HL-60 (cell line): ENCODE results near the gene OTOF.

Experiments
- CTCF ChIP-seq: IDR thresholded peaks from one replicate; pipeline ENCODE4 v1.5.1; 2011; ENCODE audit warnings: low read length, control low read depth, inconsistent platforms; ENCODE audit not compliant: insufficient read depth
- POLR2AphosphoS5 ChIP-seq: IDR thresholded peaks from 2 replicates; pipeline ENCODE4 v1.6.1; 2012; ENCODE audit warnings: low read depth

- TF ChIP-seq CTCF (no peak), POLR2AphosphoS5 (no peak)
These were observed 38.9 kb upstream of the OTOF start for GRCh38 chr2:26516781-26517180.
